Mesenchymal stem cell (in vitro differentiated cells and primary cell): Measurements from ENCODE around the gene RET.

ENCODE experiments used
- DNase-seq: peaks from one replicate; pipeline ENCODE4 v3.0.0-alpha.2; 2013
- H2AFZ ChIP-seq: one replicate; pipeline ENCODE4 v1.6.1; 2013; ENCODE audit warnings: low read depth, mild to moderate bottlenecking, control low read depth, inconsistent platforms, low read length, moderate library complexity
- H2AK5ac ChIP-seq: 2 replicates; pipeline ENCODE4 v1.6.1; 2013; ENCODE audit warnings: low read length, moderate library complexity, mild to moderate bottlenecking, inconsistent platforms; ENCODE audit not compliant: severe bottlenecking
- H2BK120ac ChIP-seq: one replicate; pipeline ENCODE4 v1.6.1; 2013; ENCODE audit warnings: low read depth, mild to moderate bottlenecking, inconsistent platforms, low read length, moderate library complexity
- H2BK12ac ChIP-seq, 2 experiments: one replicate each; pipeline ENCODE4 v1.6.1; 2013; ENCODE audit warnings: inconsistent platforms in 2 of 2, low read length in 2 of 2, mild to moderate bottlenecking in 2 of 2, moderate library complexity in 2 of 2, control low read depth in 1 of 2
- H2BK15ac ChIP-seq: one replicate; pipeline ENCODE4 v1.6.1; 2013; ENCODE audit warnings: mild to moderate bottlenecking, low read depth, inconsistent platforms; ENCODE audit not compliant: poor library complexity, severe bottlenecking
- H2BK5ac ChIP-seq: 2 replicates; pipeline ENCODE4 v1.6.1; 2013; ENCODE audit warnings: low read depth, mild to moderate bottlenecking, low read length, control low read depth, inconsistent platforms; ENCODE audit not compliant: poor library complexity, severe bottlenecking
- H3K14ac ChIP-seq, 2 experiments: one replicate each; pipeline ENCODE4 v1.6.1; 2013; ENCODE audit warnings: inconsistent platforms in 2 of 2, low read length in 2 of 2, control low read depth in 1 of 2, mild to moderate bottlenecking in 1 of 2, moderate library complexity in 1 of 2
- H3K18ac ChIP-seq, 2 experiments: one replicate each; pipeline ENCODE4 v1.6.1; 2013; ENCODE audit warnings: inconsistent platforms in 2 of 2, low read length in 2 of 2, control low read depth in 1 of 2, low read depth in 1 of 2, mild to moderate bottlenecking in 1 of 2
- H3K23ac ChIP-seq, 2 experiments: one replicate each; pipeline ENCODE4 v1.6.1; 2013; ENCODE audit warnings: inconsistent platforms in 2 of 2, low read length in 2 of 2, mild to moderate bottlenecking in 2 of 2, moderate library complexity in 2 of 2, control low read depth in 1 of 2
- H3K27ac ChIP-seq: 2 replicates; pipeline ENCODE4 v1.5.1; 2013; ENCODE audit warnings: mild to moderate bottlenecking, moderate library complexity, low read length, control low read depth, inconsistent platforms; ENCODE audit not compliant: poor library complexity, severe bottlenecking
- H3K27me3 ChIP-seq, 2 experiments: 2 replicates each; pipeline versions ENCODE4 v1.6.1 to v1.7.0; 2013; ENCODE audit warnings: low read length in 2 of 2, mild to moderate bottlenecking in 2 of 2, moderate library complexity in 2 of 2, control low read depth in 1 of 2, inconsistent platforms in 1 of 2; ENCODE audit not compliant: control insufficient read depth in 1 of 2, insufficient read depth in 1 of 2
- H3K36me3 ChIP-seq, 2 experiments: 2 replicates each; pipeline versions ENCODE4 v1.6.1 to v1.7.0; 2013; ENCODE audit warnings: low read length in 2 of 2, control low read depth in 1 of 2, inconsistent platforms in 1 of 2, low read depth in 1 of 2, mild to moderate bottlenecking in 1 of 2; ENCODE audit not compliant: insufficient read depth in 2 of 2, control insufficient read depth in 1 of 2
- H3K4ac ChIP-seq, 2 experiments: one replicate each; pipeline ENCODE4 v1.6.1; 2013; ENCODE audit warnings: inconsistent platforms in 2 of 2, low read length in 2 of 2, mild to moderate bottlenecking in 2 of 2, moderate library complexity in 2 of 2, control low read depth in 1 of 2, low read depth in 1 of 2
- H3K4me1 ChIP-seq: 2 replicates; pipeline ENCODE4 v1.6.1; 2013; ENCODE audit warnings: low read depth, low read length, control low read depth; ENCODE audit not compliant: control insufficient read depth, insufficient read depth
- H3K4me2 ChIP-seq: 2 replicates; pipeline ENCODE4 v1.6.1; 2013; ENCODE audit warnings: low read length, mild to moderate bottlenecking, inconsistent platforms; ENCODE audit not compliant: poor library complexity, severe bottlenecking
- H3K4me3 ChIP-seq, 2 experiments: 2 replicates each; pipeline versions ENCODE4 v1.5.1 to v1.7.0; 2013; ENCODE audit warnings: low read length in 2 of 2, mild to moderate bottlenecking in 2 of 2, control low read depth in 1 of 2, low read depth in 1 of 2; ENCODE audit not compliant: insufficient read depth in 1 of 2
- H3K79me1 ChIP-seq: replicated peaks from 2 replicates; pipeline ENCODE4 v1.6.1; 2013; ENCODE audit warnings: mild to moderate bottlenecking, control low read depth, low read length, inconsistent platforms; ENCODE audit not compliant: poor library complexity, severe bottlenecking
- H3K9ac ChIP-seq: 2 replicates; pipeline ENCODE4 v1.7.0; 2013; ENCODE audit warnings: mild to moderate bottlenecking, low read length, moderate library complexity
- H3K9me3 ChIP-seq: 2 replicates; pipeline ENCODE4 v1.7.0; 2013; ENCODE audit warnings: mild to moderate bottlenecking, low read length; ENCODE audit not compliant: control insufficient read depth
- H4K8ac ChIP-seq: one replicate; pipeline ENCODE4 v1.6.1; 2013; ENCODE audit warnings: inconsistent platforms, mild to moderate bottlenecking, low read length, moderate library complexity
- H4K91ac ChIP-seq: one replicate; pipeline ENCODE4 v1.6.1; 2013; ENCODE audit warnings: mild to moderate bottlenecking, low read length, inconsistent platforms
- WGBS: methylation state at CpG from one replicate; pipeline ENCODE4 v1.1.7; 2013; ENCODE audit warnings: mixed read lengths; 5-methylcytosine and 5-hydroxymethylcytosine counted together

RET gene

DNA sequence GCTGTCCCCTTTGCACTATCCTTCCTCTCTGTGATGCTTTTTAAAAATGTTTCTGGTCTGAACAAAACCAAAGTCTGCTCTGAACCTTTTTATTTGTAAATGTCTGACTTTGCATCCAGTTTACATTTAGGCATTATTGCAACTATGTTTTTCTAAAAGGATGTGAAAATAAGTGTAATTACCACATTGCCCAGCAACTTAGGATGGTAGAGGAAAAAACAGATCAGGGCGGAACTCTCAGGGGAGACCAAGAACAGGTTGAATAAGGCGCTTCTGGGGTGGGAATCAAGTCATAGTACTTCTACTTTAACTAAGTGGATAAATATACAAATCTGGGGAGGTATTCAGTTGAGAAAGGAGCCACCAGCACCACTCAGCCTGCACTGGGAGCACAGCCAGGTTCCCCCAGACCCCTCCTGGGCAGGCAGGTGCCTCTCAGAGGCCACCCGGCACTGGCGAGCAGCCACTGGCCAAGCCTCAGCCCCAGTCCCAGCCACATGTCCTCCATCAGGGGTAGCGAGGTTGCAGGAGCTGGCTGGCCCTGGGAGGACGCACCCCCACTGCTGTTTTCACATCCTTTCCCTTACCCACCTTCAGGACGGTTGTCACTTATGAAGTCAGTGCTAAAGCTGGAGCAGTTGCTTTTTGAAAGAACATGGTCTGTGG, 50.0 kb downstream of the RET start:
- 80% methylated on average over 1 of the region's 7 CpGs for WGBS
- Histone ChIP-seq H3K27ac (no peak overlapping the region), H4K91ac (peak overlapping the region; percentile 52), H4K8ac (no peak overlapping the region), H3K27me3 (peaks cover 0 to 5% of the 10 kb centered on the region in 2 experiments), H2BK120ac (no peak overlapping the region), H3K4me3 (peak overlapping the region in 1 of 2 experiments; percentile 20), H3K9me3 (no peaks in the 10 kb centered on the region), H3K18ac (peak overlapping the region in 1 of 2 experiments; percentile 46), H2AK5ac (no peak overlapping the region), H2BK12ac (peak overlapping the region; percentile 37 to 69), H3K4me1 (peaks cover 16% of the 10 kb centered on the region), H2AFZ (no peak overlapping the region), H3K4me2 (no peak overlapping the region), H2BK15ac (no peak overlapping the region), H2BK5ac (no peak overlapping the region), H3K14ac (no peak overlapping the region), H3K4ac (no peak overlapping the region), H3K9ac (no peak overlapping the region), H3K36me3 (no peaks in the 10 kb centered on the region), H3K23ac (peak overlapping the region in 1 of 2 experiments; percentile 19), H3K79me1 (no peaks in the 10 kb centered on the region)
- DNase-seq, result no peak

DNA sequence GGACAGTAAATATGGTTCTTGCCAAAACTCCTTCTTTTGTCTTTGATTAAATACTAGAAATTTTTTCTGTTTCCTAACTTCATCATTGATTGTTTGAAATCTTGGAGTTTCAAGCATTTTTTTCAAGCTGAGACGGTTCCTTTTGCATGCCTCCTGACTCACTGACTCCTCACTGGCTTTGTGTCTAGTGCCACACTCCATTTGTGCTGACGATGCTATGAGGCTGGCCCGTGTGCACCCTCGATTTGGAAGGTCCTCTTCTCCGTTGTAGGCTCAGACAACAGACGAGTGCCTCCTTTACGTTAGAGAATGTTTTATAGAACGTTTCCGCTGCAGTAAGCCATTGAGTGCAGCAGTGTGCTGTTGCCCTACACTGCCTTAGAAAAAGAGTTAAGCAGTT, 50.6 kb downstream of the RET start:
- no peak overlapping the region for H3K14ac ChIP-seq
- no peak overlapping the region for H3K18ac ChIP-seq
- no peak overlapping the region for H4K91ac ChIP-seq
- no peak overlapping the region for H3K23ac ChIP-seq
- no peaks in the 10 kb centered on the region for H3K36me3 ChIP-seq
- no peak overlapping the region for H3K27ac ChIP-seq
- no peak overlapping the region for H2AFZ ChIP-seq
- H3K79me1 ChIP-seq, result no peaks in the 10 kb centered on the region
- peaks cover 0 to 5% of the 10 kb centered on the region in 2 experiments for H3K27me3 ChIP-seq
- no peak overlapping the region for H2AK5ac ChIP-seq
- H3K9me3 ChIP-seq, result no peaks in the 10 kb centered on the region
- H3K4me3 ChIP-seq, result no peak overlapping the region
- DNase-seq, result no peak
- H3K4me1 ChIP-seq, result peaks cover 16% of the 10 kb centered on the region
- H4K8ac ChIP-seq, result no peak overlapping the region
- WGBS, result 86% methylated on average over 9 of the region's 9 CpGs
- no peak overlapping the region for H2BK5ac ChIP-seq
- H3K4me2 ChIP-seq, result no peak overlapping the region
- H2BK120ac ChIP-seq, result no peak overlapping the region
- peak overlapping the region in 1 of 2 experiments; percentile 81 for H2BK12ac ChIP-seq
- H3K4ac ChIP-seq, result no peak overlapping the region
- no peak overlapping the region for H3K9ac ChIP-seq
- H2BK15ac ChIP-seq, result no peak overlapping the region

DNA sequence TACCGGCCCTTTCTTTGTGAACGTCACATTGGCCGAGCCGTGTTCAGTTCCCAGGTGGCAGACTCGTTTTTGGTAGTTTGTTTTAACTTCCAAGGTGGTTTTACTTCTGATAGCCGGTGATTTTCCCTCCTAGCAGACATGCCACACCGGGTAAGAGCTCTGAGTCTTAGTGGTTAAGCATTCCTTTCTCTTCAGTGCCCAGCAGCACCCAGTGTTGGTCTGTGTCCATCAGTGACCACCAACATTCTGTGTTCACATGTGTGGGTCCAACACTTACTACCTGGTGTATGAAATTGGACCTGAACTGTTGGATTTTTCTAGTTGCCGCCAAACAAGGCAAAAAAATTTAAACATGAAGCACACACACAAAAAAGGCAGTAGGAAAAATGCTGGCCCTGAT, 51.5 kb downstream of the RET start:
- H3K4me1 ChIP-seq, result peaks cover 16% of the 10 kb centered on the region
- 91% methylated on average over 8 of the region's 8 CpGs for WGBS
- H3K79me1 ChIP-seq, result no peaks in the 10 kb centered on the region
- peak overlapping the region; percentile 68 for H2BK15ac ChIP-seq
- H3K14ac ChIP-seq, result no peak overlapping the region
- DNase-seq, result no peak
- H3K27me3 ChIP-seq, result peaks cover 0 to 5% of the 10 kb centered on the region in 2 experiments
- H2BK120ac ChIP-seq, result peak overlapping the region; percentile 69
- H3K4ac ChIP-seq, result no peak overlapping the region
- peak overlapping the region; percentile 78 for H3K9ac ChIP-seq
- H3K27ac ChIP-seq, result no peak overlapping the region
- no peaks in the 10 kb centered on the region for H3K9me3 ChIP-seq
- H3K23ac ChIP-seq, result no peak overlapping the region
- H3K36me3 ChIP-seq, result no peaks in the 10 kb centered on the region
- H4K8ac ChIP-seq, result no peak overlapping the region
- H3K4me2 ChIP-seq, result no peak overlapping the region
- H3K4me3 ChIP-seq, result no peak overlapping the region
- no peak overlapping the region for H2BK5ac ChIP-seq
- H3K18ac ChIP-seq, result peak overlapping the region in 1 of 2 experiments; percentile 4
- no peak overlapping the region for H2AK5ac ChIP-seq
- no peak overlapping the region for H4K91ac ChIP-seq
- peak overlapping the region in 1 of 2 experiments; percentile 50 for H2BK12ac ChIP-seq
- H2AFZ ChIP-seq, result no peak overlapping the region

DNA sequence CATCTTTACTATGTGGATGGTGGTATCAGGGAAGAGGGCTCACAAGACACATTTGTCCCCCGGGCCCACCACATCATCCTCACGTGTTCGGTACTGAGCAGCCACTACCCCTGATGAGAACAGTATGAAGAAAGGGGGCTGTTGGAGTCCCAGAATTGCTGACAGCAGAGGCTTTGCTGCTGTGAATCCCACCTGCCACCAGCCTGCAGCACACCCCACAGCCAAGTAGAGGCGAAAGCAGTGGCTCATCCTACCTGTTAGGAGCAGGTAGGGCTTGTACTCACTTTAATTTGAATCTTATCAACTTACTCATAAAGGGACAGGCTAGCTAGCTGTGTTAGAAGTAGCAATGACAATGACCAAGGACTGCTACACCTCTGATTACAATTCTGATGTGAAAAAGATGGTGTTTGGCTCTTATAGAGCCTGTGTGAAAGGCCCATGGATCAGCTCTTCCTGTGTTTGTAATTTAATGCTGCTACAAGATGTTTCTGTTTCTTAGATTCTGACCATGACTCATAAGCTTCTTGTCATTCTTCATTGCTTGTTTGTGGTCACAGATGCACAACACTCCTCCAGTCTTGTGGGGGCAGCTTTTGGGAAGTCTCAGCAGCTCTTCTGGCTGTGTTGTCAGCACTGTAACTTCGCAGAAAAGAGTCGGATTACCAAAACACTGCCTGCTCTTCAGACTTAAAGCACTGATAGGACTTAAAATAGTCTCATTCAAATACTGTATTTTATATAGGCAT, 52.3 kb downstream of the RET start:
- H3K4me1 ChIP-seq, result peaks cover 11% of the 10 kb centered on the region
- peak overlapping the region; percentile 78 for H3K9ac ChIP-seq
- H2BK12ac ChIP-seq, result peak overlapping the region; percentile 37 to 95
- H2BK15ac ChIP-seq, result peak overlapping the region; percentile 92
- H2BK120ac ChIP-seq, result no peak overlapping the region
- peak overlapping the region; percentile 9 for H3K4me2 ChIP-seq
- no peak overlapping the region for H2BK5ac ChIP-seq
- H2AFZ ChIP-seq, result no peak overlapping the region
- peak overlapping the region in 1 of 2 experiments; percentile 89 for H3K4ac ChIP-seq
- H3K14ac ChIP-seq, result no peak overlapping the region
- peak overlapping the region; percentile 83 for H4K8ac ChIP-seq
- no peaks in the 10 kb centered on the region for H3K36me3 ChIP-seq
- H3K79me1 ChIP-seq, result no peaks in the 10 kb centered on the region
- H3K27ac ChIP-seq, result peak overlapping the region; percentile 77
- H3K23ac ChIP-seq, result no peak overlapping the region
- H4K91ac ChIP-seq, result peak overlapping the region; percentile 93
- no peaks in the 10 kb centered on the region for H3K27me3 ChIP-seq
- WGBS, result 100% methylated on average over 3 of the region's 6 CpGs
- peak overlapping the region; percentile 44 to 74 for H3K18ac ChIP-seq
- DNase-seq, result peak; percentile 94
- H2AK5ac ChIP-seq, result peak overlapping the region; percentile 66
- no peaks in the 10 kb centered on the region for H3K9me3 ChIP-seq
- peak overlapping the region in 1 of 2 experiments; percentile 30 for H3K4me3 ChIP-seq
